Loucy (cell line): ENCODE data around the gene CNIH4.

Experiments used
- H2AFZ ChIP-seq: fragments of 200-600 bp; sonication (generic); 2 replicates; pipeline ENCODE4 v1.6.0; 2016; ENCODE audit warnings: antibody characterized with exemption, mild to moderate bottlenecking, low read length, moderate library complexity
- H3F3A ChIP-seq: fragments of 200-600 bp; 2 replicates; pipeline ENCODE4 v1.6.0; 2016; ENCODE audit warnings: antibody characterized with exemption, low read depth, mild to moderate bottlenecking
- H3K27me3 ChIP-seq: fragments of 200-600 bp; sonication (generic); 2 replicates; pipeline ENCODE4 v1.6.1; 2014; ENCODE audit warnings: low read length, mild to moderate bottlenecking; ENCODE audit not compliant: insufficient read depth, poor library complexity, severe bottlenecking
- H3K36me3 ChIP-seq: fragments of 200-600 bp; sonication (generic); 2 replicates; pipeline ENCODE4 v1.6.1; 2016; ENCODE audit warnings: low read length; ENCODE audit not compliant: insufficient read depth
- H3K4me1 ChIP-seq: fragments of 200-600 bp; sonication (generic); 2 replicates; pipeline ENCODE4 v1.5.1; 2014; ENCODE audit warnings: low read length, mild to moderate bottlenecking; ENCODE audit not compliant: insufficient read depth, poor library complexity, severe bottlenecking
- H3K4me2 ChIP-seq: fragments of 200-600 bp; sonication (generic); 2 replicates; pipeline ENCODE4 v1.6.0; 2014; ENCODE audit warnings: antibody characterized with exemption, low read length, low read depth, mild to moderate bottlenecking; ENCODE audit not compliant: poor library complexity, severe bottlenecking
- H3K4me3 ChIP-seq: fragments of 200-600 bp; sonication (generic); 2 replicates; pipeline ENCODE4 v1.5.1; 2014; ENCODE audit warnings: low read length, mild to moderate bottlenecking, mixed read lengths; ENCODE audit not compliant: poor library complexity, severe bottlenecking
- H3K79me2 ChIP-seq: fragments of 200-600 bp; sonication (generic); 2 replicates; pipeline ENCODE4 v1.6.1; 2014; ENCODE audit warnings: low read length; ENCODE audit not compliant: insufficient read depth
- H3K9ac ChIP-seq: fragments of 200-600 bp; sonication (generic); 2 replicates; pipeline ENCODE4 v1.6.0; 2014; ENCODE audit warnings: mild to moderate bottlenecking, low read depth, low read length, moderate library complexity; ENCODE audit not compliant: poor library complexity, severe bottlenecking
- H3K9me2 ChIP-seq: fragments of 200-600 bp; sonication (generic); replicated peaks from 2 replicates; pipeline ENCODE4 v1.6.1; 2016; ENCODE audit warnings: low read depth, low read length, mixed read lengths
- H3K9me3 ChIP-seq: fragments of 200-600 bp; sonication (generic); 2 replicates; pipeline ENCODE4 v1.6.1; 2014; ENCODE audit warnings: mild to moderate bottlenecking, antibody characterized with exemption, low read length, low read depth; ENCODE audit not compliant: insufficient read depth
- H4K20me1 ChIP-seq: fragments of 200-600 bp; sonication (generic); 2 replicates; pipeline ENCODE4 v1.6.0; 2014; ENCODE audit warnings: antibody characterized with exemption, low read length, mild to moderate bottlenecking; ENCODE audit not compliant: insufficient read depth, poor library complexity, severe bottlenecking
- EZH2phosphoT487 ChIP-seq: fragments of 200-600 bp; IDR thresholded peaks from 2 replicates; pipeline ENCODE4 v1.6.1; 2018; ENCODE audit warnings: antibody characterized with exemption, mild to moderate bottlenecking, moderate library complexity, borderline replicate concordance
- TF ChIP-seq, protein P1 (sequence below): fragments of 200-600 bp; sonication (generic); conservative IDR thresholded peaks from 2 replicates; pipeline ENCODE4 v1.5.1; 2014; ENCODE audit warnings: mild to moderate bottlenecking, antibody characterized with exemption, low read length

The CNIH4 gene

DNA sequence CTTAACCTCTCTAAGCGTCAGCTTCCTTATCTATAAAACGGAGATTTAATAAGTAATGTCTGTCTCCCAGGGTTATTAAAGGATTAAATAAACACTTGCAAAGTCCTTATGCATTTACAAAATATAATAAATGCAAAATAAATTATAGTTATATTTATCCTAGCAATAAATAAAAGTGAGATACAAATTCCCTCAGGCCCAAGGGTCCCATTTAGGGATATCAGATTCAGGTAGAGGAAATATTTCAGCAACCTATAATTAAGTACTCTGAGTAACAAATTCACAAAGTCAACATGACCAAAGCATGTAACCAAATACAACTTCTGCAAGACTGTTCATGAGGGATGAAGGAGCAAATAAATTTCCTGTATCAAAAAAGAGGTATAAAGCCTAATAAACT is 44.7 kb upstream of the CNIH4 start:
- Histone ChIP-seq H2AFZ (no peak overlapping the region), H3K36me3 (peaks cover 73% of the 10 kb centered on the region; the same call in 1 of the 2 replicates), H3K4me1 (no peaks in the 10 kb centered on the region), H3K9me3 (no peaks in the 10 kb centered on the region), H3K4me2 (no peak overlapping the region), H3K9ac (no peak overlapping the region), H3K79me2 (no peaks in the 10 kb centered on the region), H3K27me3 (no peaks in the 10 kb centered on the region), H3F3A (no peaks in the 10 kb centered on the region), H3K4me3 (no peak overlapping the region), H3K9me2 (no peaks in the 10 kb centered on the region), H4K20me1 (peaks cover 3% of the 10 kb centered on the region)
- no peak for TF ChIP-seq EZH2phosphoT487
- TF ChIP-seq, protein P1, sequence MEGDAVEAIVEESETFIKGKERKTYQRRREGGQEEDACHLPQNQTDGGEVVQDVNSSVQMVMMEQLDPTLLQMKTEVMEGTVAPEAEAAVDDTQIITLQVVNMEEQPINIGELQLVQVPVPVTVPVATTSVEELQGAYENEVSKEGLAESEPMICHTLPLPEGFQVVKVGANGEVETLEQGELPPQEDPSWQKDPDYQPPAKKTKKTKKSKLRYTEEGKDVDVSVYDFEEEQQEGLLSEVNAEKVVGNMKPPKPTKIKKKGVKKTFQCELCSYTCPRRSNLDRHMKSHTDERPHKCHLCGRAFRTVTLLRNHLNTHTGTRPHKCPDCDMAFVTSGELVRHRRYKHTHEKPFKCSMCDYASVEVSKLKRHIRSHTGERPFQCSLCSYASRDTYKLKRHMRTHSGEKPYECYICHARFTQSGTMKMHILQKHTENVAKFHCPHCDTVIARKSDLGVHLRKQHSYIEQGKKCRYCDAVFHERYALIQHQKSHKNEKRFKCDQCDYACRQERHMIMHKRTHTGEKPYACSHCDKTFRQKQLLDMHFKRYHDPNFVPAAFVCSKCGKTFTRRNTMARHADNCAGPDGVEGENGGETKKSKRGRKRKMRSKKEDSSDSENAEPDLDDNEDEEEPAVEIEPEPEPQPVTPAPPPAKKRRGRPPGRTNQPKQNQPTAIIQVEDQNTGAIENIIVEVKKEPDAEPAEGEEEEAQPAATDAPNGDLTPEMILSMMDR, result no peak

DNA sequence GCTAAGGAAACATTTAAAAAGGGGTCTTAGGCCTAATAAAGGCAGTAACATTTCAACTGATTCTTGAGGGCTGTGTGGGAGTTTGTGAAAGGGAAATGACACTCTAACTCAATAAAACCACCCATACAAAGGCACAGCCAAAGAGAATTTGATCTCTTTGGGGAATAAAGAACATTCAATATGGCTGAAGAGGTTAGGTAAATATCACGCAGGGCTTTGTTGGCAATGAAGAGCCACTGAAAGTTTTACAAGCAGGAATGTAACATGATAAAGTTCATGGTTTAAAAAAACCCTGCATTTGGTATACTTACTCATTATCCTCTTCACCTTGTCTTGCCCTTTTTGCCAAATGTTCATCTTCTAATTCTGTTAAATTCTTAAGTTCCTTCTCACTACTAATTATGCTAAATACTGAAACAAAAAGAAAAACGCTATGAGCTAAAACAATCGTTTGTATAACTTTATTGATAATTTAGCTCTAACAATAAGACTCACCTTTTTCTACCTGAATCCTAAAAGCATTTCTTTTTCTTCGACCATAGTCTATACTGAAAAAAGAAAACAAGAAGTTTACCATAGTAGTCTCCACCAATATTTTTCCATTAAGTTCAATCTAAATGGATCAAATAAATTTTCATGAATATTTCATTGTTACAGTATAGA is 39.2 kb upstream of the CNIH4 start:
- Histone ChIP-seq H3K9me2 (no peaks in the 10 kb centered on the region), H3K9ac (no peak overlapping the region), H3K9me3 (no peaks in the 10 kb centered on the region), H3K27me3 (no peaks in the 10 kb centered on the region), H3K4me2 (no peak overlapping the region), H3K4me1 (no peaks in the 10 kb centered on the region), H3K4me3 (no peak overlapping the region), H4K20me1 (peaks cover 3% of the 10 kb centered on the region), H3F3A (no peaks in the 10 kb centered on the region), H2AFZ (no peak overlapping the region), H3K79me2 (peaks cover 13% of the 10 kb centered on the region), H3K36me3 (peaks cover 37% of the 10 kb centered on the region; the same call in 1 of the 2 replicates)
- no peak for TF ChIP-seq EZH2phosphoT487
- TF ChIP-seq, protein P1, result no peak

DNA sequence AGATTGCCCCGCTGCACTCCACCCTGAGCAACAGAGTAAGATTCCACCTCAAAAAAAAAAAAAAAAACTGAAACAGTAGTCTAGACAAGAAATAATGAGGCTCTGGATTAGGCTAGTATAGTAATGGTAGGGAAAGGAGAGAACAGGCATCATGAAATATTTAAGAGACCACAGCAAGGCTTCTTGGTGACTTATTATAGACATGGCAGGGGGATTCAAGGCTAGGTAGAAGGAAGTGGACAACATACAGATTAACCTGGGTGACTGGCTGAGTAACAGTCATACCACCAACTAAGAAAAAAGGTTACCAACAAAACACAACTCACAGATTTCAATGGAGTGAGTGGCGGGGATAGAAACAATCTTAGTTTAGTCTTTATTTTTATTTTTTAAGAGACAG is 35.0 kb upstream of the CNIH4 start:
- no peak overlapping the region for H2AFZ ChIP-seq
- H3K9ac ChIP-seq, result no peak overlapping the region
- no peak overlapping the region for H3K4me3 ChIP-seq
- no peak for TF ChIP-seq EZH2phosphoT487
- TF ChIP-seq, protein P1, result no peak
- H3F3A ChIP-seq, result no peaks in the 10 kb centered on the region
- H3K4me1 ChIP-seq, result peaks cover 2% of the 10 kb centered on the region
- no peaks in the 10 kb centered on the region for H4K20me1 ChIP-seq
- H3K36me3 ChIP-seq, result peaks cover 6% of the 10 kb centered on the region; the same call in 1 of the 2 replicates
- no peaks in the 10 kb centered on the region for H3K9me3 ChIP-seq
- H3K27me3 ChIP-seq, result no peaks in the 10 kb centered on the region
- H3K4me2 ChIP-seq, result no peak overlapping the region
- H3K79me2 ChIP-seq, result peaks cover 40% of the 10 kb centered on the region
- no peaks in the 10 kb centered on the region for H3K9me2 ChIP-seq
